COLO668 (cell line): Measurements from ENCODE around the gene ENDOD1.

ENCODE experiments used
- DNase-seq: peaks from one replicate; lab custom pipeline; 2025; ENCODE audit not compliant: unreplicated experiment; lab: John Stamatoyannopoulos, UW

Gene ENDOD1

DNA sequence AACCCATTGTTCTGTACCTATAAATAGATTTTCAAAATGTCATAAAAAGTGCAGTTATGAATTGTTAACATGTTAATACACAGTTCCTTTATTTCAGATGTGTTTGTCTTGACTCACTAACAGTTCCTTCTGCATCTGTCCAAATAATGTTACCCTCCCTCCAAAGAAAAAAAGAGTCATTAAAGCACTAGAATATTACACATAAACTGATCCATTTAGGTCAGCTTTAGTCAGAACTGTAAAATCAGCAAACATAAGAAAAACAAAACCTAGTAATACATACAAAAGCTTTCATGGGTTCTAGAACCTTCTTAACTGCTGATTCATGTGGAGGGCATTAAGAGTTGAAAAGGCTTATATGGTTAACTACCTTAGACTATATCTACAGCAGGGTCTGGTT lies 76.0 kb downstream of the ENDOD1 start:
- no peak for DNase-seq

DNA sequence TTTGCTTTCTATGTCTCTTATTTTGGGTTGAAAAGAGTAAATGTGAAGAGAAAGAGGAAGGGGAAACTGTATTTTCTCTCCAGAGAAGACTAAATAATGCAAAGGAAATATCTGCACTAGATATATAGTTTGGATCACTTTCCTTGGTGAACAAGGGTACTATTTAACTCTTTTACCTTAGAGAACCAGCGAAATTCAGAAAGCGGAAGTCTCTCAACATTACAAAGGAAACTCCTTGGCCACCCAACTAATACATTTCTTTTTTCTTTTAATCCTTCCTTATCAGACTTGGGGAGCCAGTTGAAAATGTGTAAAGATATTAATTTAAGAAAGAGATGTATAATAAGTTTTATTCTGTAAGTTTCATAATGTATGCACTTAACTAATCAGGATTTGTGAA lies 77.1 kb downstream of the ENDOD1 start:
- no peak for DNase-seq

DNA sequence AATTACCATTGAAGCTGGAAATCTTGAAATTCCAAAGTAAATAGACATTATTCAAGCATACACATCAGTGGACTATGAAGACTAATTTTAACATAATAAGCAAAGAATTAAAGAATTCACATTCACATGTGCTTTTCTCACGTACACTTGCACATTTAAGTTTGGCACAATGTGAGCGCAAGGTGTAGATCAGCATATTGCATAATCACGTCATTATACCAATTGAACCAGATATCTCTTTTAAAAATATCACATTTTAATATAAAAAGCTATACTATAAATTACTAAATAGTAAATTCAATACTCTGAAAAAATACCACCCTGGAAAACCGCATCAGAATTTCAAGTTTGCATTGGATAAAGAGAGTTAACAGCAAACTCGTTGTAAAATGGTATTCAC lies 80.6 kb downstream of the ENDOD1 start:
- DNase-seq = no peak

DNA sequence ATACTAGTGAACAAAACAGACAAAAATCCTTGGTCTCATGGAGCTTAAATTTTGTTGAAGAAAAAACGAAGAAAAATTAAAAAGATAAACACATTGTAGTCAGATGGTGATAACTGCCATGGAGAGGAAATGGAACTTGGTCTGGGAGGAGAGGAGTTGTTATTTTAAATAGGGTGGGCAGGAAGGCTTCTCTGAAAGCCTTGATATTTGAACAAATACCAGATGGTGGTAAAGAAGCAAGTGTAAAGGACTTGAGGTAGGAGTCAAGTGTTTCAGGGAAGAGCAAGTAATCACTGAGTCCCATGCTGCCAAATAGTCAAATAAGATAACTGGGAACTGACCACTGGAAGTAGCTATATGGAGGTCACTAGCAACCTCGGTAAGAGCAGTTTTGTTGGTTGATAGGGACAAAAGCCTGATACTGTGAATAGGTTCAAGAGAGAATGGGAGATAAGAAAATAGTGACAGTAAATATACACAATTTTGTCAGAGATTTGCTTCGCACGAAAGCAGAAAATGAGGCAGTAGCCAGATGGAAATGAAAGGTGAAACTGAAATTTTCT lies 86.3 kb downstream of the ENDOD1 start:
- DNase-seq = no peak
